GM23338 (cell line): ENCODE data around the gene CMTR1. TPM values are rescaled to one million over a fixed set of nuclear protein-coding genes. Genes with fewer than 3 reads are reported as not detected.

Experiments
- polyA plus RNA-seq: library from polyadenylated mRNA; unstranded; fragments of >200 nt; fragmentation: Nextera tagmentation; extraction: Ambion mirVana; gene quantifications from 2 replicates; pipeline ENCODE4 v1.2.1, GENCODE V29; 2016
- total RNA-seq: library from RNA; depleted of rRNA; stranded (reverse); fragments of >200 nt; shearing (Covaris generic); gene quantifications from 2 replicates; pipeline ENCODE4 v1.2.3, GENCODE V29; 2014; rRNA removed

CMTR1 gene
- total and polyA plus RNA-seq, 2 experiments from 2014 or later = 7.3 to 36.4 TPM

Other genes starting within 250 kb of the CMTR1 start
- 15.7 and 19.9 TPM in 2 replicates for gene TBC1D22B, start 175.4 kb upstream of the CMTR1 start, total RNA-seq
- gene TBC1D22B, start 175.4 kb upstream of the CMTR1 start, polyA plus RNA-seq = 6.6 and 9.1 TPM in 2 replicates
- 1.0 TPM in 1 of 2 replicates, not detected in the other for gene TMEM217, start 175.1 kb upstream of the CMTR1 start, total RNA-seq
- 0.77 and 1.3 TPM in 2 replicates for gene TMEM217, start 175.1 kb upstream of the CMTR1 start, polyA plus RNA-seq
- gene RNF8, start 79.2 kb upstream of the CMTR1 start, total RNA-seq = 35.1 and 41.6 TPM in 2 replicates
- 48.9 and 55.2 TPM in 2 replicates for gene RNF8, start 79.2 kb upstream of the CMTR1 start, polyA plus RNA-seq
- gene CCDC167, start 66.7 kb downstream of the CMTR1 start, total RNA-seq = 17.6 and 18.0 TPM in 2 replicates
- 21.1 and 21.4 TPM in 2 replicates for gene CCDC167, start 66.7 kb downstream of the CMTR1 start, polyA plus RNA-seq